IPS DF 4.7 (cell line): ENCODE measurements around the gene RERE.

Experiments
- DNase-seq: peaks from one replicate; pipeline ENCODE4 v3.0.0-alpha.2; 2013; ENCODE audit warnings: low spot score; ENCODE audit errors: extremely low read depth

The RERE gene

GRCh38 chr1:8583031-8583430 is 234.4 kb downstream of the RERE start:
- no peak for DNase-seq

GRCh38 chr1:8580566-8580965 is 236.9 kb downstream of the RERE start:
- DNase-seq = no peak

GRCh38 chr1:8578936-8579335 is 238.5 kb downstream of the RERE start:
- DNase-seq = no peak

- DNase-seq = no peak
Observed at GRCh38 chr1:8578132-8578877, 239.1 kb downstream of the RERE start.

GRCh38 chr1:8574985-8575384 is 242.5 kb downstream of the RERE start:
- no peak for DNase-seq

GRCh38 chr1:8572106-8572505 is 245.3 kb downstream of the RERE start:
- no peak for DNase-seq

- no peak for DNase-seq
Observed at GRCh38 chr1:8571200-8571984, 246.0 kb downstream of the RERE start.

GRCh38 chr1:8570465-8570864 is 247.0 kb downstream of the RERE start:
- DNase-seq = no peak

GRCh38 chr1:8569242-8569641 is 248.2 kb downstream of the RERE start:
- DNase-seq = no peak

GRCh38 chr1:8568837-8569236 is 248.6 kb downstream of the RERE start:
- no peak for DNase-seq

- DNase-seq = no peak
Observed at GRCh38 chr1:8567146-8567545, 250.3 kb downstream of the RERE start.

GRCh38 chr1:8565802-8566201 is 251.6 kb downstream of the RERE start:
- DNase-seq = no peak

GRCh38 chr1:8563944-8564537 is 253.4 kb downstream of the RERE start:
- DNase-seq = no peak

- no peak for DNase-seq
Observed at GRCh38 chr1:8562881-8563865, 254.3 kb downstream of the RERE start.

- DNase-seq = no peak
Observed at GRCh38 chr1:8562222-8562621, 255.2 kb downstream of the RERE start.

- DNase-seq = no peak
Observed at GRCh38 chr1:8560611-8561544, 256.6 kb downstream of the RERE start.

GRCh38 chr1:8560035-8560434 is 257.4 kb downstream of the RERE start:
- no peak for DNase-seq

- no peak for DNase-seq
Observed at GRCh38 chr1:8555582-8555981, 261.9 kb downstream of the RERE start.

GRCh38 chr1:8554956-8555534 is 262.4 kb downstream of the RERE start:
- DNase-seq = no peak
